ENCODE data around the gene ZGPAT.

DNA sequence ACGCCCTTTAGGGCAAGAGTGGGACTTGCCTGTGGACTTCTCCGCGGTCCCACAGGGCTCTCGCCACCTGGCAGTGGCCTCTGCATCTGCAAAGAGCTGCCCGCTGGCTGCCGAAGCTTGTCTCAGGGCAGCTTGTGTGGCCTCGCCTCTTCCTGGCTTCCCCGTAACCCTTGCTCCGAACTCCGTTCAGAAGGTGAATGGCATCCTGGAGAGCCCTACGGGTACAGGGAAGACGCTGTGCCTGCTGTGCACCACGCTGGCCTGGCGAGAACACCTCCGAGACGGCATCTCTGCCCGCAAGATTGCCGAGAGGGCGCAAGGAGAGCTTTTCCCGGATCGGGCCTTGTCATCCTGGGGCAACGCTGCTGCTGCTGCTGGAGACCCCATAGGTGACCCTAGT lies 46.7 kb upstream of the ZGPAT start:
- TF ChIP-seq, protein P1, sequence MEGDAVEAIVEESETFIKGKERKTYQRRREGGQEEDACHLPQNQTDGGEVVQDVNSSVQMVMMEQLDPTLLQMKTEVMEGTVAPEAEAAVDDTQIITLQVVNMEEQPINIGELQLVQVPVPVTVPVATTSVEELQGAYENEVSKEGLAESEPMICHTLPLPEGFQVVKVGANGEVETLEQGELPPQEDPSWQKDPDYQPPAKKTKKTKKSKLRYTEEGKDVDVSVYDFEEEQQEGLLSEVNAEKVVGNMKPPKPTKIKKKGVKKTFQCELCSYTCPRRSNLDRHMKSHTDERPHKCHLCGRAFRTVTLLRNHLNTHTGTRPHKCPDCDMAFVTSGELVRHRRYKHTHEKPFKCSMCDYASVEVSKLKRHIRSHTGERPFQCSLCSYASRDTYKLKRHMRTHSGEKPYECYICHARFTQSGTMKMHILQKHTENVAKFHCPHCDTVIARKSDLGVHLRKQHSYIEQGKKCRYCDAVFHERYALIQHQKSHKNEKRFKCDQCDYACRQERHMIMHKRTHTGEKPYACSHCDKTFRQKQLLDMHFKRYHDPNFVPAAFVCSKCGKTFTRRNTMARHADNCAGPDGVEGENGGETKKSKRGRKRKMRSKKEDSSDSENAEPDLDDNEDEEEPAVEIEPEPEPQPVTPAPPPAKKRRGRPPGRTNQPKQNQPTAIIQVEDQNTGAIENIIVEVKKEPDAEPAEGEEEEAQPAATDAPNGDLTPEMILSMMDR (IDR thresholded peaks at IDR 0.05), result no peak
- TF ChIP-seq EP300 (IDR thresholded peaks at IDR 0.05; ENCODE audit: low read depth) (no peak), POLR2A (IDR thresholded peaks at IDR 0.05) (no peak), POLR2AphosphoS5 (IDR thresholded peaks at IDR 0.05) (no peak)

Data from transverse colon (tissue), 4 donors.